Right kidney (tissue), 1 donor: ENCODE measurements around the gene KCNQ1.

Experiments
- DNase-seq: peaks from one replicate; pipeline ENCODE4 v3.0.0-alpha.2; 2016

KCNQ1 gene

GRCh38 chr11:2842876-2843275, 398.1 kb downstream of the KCNQ1 start:
- no peak for DNase-seq

- no peak for DNase-seq
Observed at GRCh38 chr11:2843551-2843950, 398.7 kb downstream of the KCNQ1 start.

- no peak for DNase-seq
Observed at GRCh38 chr11:2844116-2844842, 399.5 kb downstream of the KCNQ1 start.

- no peak for DNase-seq
Observed at GRCh38 chr11:2844996-2845395, 400.2 kb downstream of the KCNQ1 start.

GRCh38 chr11:2846056-2846455, 401.2 kb downstream of the KCNQ1 start:
- no peak for DNase-seq

GRCh38 chr11:2846470-2846869, 401.7 kb downstream of the KCNQ1 start:
- DNase-seq = no peak

GRCh38 chr11:2847561-2847960, 402.8 kb downstream of the KCNQ1 start:
- DNase-seq = peak; percentile 57

- no peak for DNase-seq
Observed at GRCh38 chr11:2848497-2848896, 403.7 kb downstream of the KCNQ1 start.

- DNase-seq = peak; percentile 46
Observed at GRCh38 chr11:2849994-2850770, 405.4 kb downstream of the KCNQ1 start.

- DNase-seq = no peak
Observed at GRCh38 chr11:2853401-2853800, 408.6 kb downstream of the KCNQ1 start.

- no peak for DNase-seq
Observed at GRCh38 chr11:2853997-2854560, 409.3 kb downstream of the KCNQ1 start.

- DNase-seq = no peak
Observed at GRCh38 chr11:2855162-2855561, 410.4 kb downstream of the KCNQ1 start.

- no peak for DNase-seq
Observed at GRCh38 chr11:2857276-2857675, 412.5 kb downstream of the KCNQ1 start.

- no peak for DNase-seq
Observed at GRCh38 chr11:2857918-2858317, 413.1 kb downstream of the KCNQ1 start.

GRCh38 chr11:2858995-2859698, 414.3 kb downstream of the KCNQ1 start:
- DNase-seq = no peak

- no peak for DNase-seq
Observed at GRCh38 chr11:2859699-2860037, 414.9 kb downstream of the KCNQ1 start.

- DNase-seq = no peak
Observed at GRCh38 chr11:2860636-2861035, 415.8 kb downstream of the KCNQ1 start.

- DNase-seq = peak; percentile 55
Observed at GRCh38 chr11:2862395-2863275, 417.8 kb downstream of the KCNQ1 start.

- DNase-seq = no peak
Observed at GRCh38 chr11:2863276-2863618, 418.4 kb downstream of the KCNQ1 start.

- DNase-seq = no peak
Observed at GRCh38 chr11:2864901-2865300, 420.1 kb downstream of the KCNQ1 start.

GRCh38 chr11:2865922-2866577, 421.2 kb downstream of the KCNQ1 start:
- DNase-seq = no peak

GRCh38 chr11:2867142-2867541, 422.3 kb downstream of the KCNQ1 start:
- no peak for DNase-seq
